HG03565 (cell line): ENCODE measurements around the gene PCDHGA11.
"Not testable (repeated sequence)": the region's sequence is repeated elsewhere in the genome, so short reads cannot be mapped to it uniquely, and the experiment has no call there.

Source experiments
- ATAC-seq: cut with Tn5 transposase; IDR thresholded peaks from one replicate; pipeline ENCODE4 v1.9.1; 2021; ENCODE audit warnings: mild to moderate bottlenecking, moderate library complexity; ENCODE audit not compliant: unreplicated experiment

Gene PCDHGA11

DNA sequence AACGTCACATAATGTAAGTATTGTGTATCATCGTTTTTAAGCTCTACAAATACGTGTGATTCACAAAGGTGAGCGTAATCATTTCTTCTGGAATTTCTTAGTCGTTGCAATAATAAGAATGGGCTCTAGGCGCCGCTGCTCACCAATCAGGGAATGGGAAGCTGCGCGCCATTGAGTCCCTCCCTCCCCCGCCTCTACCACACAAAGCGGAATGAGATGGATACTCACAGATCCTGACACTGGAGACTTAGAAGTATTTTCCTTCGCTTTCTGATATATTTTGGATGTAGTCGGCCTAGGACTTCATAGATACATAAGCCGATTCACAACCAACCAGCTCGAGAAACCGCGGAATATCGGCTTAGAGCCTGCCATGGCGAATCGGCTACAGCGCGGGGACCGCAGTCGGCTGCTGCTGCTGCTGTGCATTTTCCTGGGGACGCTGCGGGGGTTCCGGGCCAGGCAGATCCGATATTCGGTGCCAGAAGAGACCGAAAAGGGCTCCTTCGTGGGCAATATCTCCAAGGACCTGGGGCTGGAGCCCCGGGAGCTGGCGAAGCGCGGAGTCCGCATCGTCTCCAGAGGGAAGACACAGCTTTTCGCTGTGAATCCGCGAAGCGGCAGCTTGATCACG, at the start of gene PCDHGA11:
Gene PCDHGA11, plus strand, starts transcription at position 197 of the 634 bp plus-strand sequence. Its CDS starts 177 bp downstream, at position 374.
- ATAC-seq, result peak; percentile 38

DNA sequence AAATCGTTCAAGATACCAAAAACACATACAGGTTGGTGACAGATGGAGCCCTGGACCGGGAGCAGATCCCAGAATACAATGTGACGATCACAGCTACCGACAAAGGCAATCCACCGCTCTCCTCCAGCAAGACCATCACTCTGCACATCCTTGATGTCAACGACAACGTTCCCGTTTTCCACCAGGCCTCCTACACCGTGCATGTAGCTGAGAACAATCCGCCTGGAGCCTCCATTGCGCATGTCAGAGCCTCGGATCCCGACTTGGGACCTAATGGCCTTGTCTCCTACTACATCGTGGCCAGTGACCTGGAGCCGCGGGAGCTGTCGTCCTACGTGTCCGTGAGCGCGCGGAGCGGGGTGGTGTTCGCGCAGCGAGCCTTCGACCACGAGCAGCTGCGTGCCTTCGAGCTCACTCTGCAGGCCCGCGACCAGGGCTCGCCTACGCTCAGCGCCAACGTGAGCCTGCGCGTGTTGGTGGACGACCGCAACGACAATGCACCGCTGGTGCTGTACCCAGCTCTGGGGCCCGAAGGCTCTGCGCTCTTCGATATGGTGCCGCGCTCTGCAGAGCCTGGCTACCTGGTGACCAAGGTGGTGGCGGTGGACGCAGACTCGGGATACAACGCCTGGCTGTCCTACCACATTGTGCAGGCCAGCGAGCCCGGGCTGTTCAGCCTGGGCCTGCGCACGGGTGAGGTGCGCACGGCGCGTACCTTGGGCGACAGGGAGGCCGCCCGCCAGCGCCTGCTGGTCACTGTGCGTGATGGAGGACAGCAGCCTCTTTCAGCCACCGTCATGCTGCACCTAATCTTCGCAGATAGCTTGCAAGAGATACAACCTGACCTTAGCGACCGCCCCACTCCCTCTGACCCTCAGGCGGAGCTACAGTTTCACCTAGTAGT, 49.0 kb upstream of the PCDHGA11 start:
- no peak for ATAC-seq

DNA sequence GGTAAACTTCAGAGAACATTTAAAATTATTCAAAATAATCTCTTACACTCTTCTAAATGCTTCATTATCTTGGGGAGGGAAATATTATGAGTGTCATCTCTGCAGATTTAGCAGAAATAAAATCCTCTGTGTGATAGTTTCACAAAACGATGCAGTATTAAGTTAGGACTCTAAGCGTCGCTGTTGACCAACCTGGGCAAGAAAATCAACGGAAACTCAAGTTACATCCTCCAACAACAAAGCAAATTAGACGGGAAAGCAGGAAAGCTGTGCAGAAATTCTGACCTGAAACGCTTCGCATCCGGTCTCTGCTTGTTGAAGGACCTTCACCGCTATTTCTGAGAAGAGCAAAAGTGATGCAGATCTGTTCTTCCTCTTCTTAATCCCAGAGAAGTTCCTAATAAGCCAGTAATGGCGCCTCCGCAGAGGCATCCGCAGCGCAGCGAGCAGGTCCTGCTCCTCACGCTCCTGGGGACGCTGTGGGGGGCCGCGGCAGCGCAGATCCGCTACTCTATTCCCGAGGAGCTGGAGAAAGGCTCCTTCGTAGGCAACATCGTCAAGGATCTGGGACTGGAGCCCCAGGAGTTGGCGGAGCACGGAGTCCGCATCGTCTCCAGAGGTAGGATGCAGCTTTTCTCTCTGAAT, 47.1 kb upstream of the PCDHGA11 start, which contains the start of gene PCDHGA6:
Gene PCDHGA6, plus strand, starts transcription at position 219 of the 645 bp plus-strand sequence. Its CDS starts 193 bp downstream, at position 412.
- no peak for ATAC-seq

DNA sequence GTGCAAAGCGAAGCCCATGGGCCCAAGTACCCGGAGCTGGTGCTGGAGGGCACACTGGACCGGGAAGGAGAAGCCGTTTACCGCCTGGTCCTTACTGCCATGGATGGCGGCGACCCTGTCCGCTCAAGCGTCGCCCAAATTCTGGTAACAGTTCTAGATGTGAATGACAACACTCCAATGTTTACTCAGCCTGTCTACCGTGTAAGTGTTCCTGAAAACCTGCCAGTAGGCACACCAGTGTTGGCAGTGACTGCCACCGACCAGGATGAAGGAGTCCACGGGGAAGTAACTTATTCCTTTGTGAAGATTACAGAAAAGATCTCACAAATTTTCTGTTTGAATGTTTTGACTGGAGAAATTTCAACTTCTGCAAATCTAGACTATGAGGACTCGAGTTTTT, 46.2 kb upstream of the PCDHGA11 start:
- ATAC-seq, result no peak

DNA sequence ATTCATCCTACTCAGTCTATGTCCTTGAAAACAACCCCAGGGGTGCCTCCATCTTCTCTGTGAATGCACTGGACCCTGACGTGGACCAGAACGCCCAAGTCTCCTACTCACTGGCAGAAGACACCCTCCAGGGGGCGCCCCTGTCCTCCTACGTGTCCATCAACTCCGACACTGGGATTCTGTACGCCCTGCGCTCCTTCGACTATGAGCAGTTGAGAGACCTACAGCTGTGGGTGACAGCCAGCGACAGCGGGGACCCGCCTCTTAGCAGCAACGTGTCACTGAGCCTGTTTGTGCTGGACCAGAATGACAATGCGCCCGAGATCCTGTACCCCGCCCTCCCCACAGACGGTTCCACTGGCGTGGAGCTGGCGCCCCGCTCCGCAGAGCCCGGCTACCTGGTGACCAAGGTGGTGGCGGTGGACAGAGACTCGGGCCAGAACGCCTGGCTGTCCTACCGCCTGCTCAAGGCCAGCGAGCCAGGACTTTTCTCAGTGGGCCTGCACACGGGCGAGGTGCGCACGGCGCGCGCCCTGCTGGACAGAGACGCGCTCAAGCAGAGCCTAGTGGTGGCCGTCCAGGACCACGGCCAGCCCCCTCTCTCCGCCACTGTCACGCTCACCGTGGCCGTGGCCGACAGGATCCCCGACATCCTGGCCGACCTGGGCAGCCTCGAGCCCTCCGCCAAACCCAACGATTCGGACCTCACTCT, 45.3 kb upstream of the PCDHGA11 start:
- ATAC-seq, result not testable (repeated sequence)

DNA sequence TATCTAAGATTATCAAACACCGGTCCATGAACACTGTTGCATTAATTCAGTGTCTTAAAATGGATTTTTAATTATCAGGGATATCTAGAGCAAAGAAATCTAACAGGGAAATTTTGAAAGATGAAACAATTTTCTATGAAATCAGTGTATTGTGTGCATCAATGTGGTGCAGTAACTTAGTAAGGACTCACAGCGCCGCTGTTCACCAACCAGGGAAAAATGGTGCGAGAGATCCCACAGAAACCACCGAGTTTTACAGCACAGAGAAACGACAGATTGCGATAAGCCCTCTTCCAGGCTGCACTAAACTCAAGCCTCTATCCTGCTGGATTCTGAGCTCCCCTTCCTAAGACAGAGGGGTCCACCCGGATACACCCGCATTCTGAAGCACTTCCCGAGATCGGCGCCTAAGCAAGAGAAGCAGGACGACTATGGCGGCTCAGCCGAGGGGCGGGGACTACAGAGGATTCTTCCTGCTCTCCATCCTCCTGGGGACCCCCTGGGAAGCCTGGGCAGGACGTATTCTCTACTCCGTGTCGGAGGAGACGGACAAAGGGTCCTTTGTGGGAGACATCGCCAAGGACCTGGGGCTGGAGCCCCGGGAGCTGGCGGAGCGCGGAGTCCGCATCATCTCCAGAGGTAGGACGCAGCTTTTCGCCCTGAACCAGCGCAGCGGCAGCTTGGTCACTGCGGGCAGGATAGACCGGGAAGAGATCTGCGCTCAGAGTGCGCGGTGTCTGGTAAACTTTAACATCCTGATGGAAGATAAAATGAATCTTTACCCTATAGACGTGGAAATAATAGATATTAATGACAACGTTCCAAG, 38.2 kb upstream of the PCDHGA11 start, which contains the start of gene PCDHGA7:
Gene PCDHGA7, plus strand, starts transcription at position 274 of the 826 bp plus-strand sequence. Its CDS starts 158 bp downstream, at position 432.
- no peak for ATAC-seq

DNA sequence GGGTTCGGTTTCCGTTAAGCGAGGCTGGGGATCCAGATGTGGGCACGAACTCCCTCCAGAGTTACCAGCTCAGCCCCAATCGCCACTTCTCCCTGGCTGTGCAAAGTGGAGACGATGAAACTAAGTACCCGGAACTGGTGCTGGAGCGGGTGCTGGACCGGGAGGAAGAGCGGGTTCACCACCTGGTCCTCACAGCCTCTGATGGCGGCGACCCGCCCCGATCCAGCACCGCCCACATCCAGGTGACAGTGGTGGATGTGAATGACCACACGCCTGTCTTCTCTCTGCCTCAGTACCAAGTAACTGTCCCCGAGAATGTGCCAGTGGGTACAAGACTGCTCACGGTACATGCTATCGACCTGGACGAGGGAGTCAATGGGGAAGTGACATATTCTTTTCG, 37.5 kb upstream of the PCDHGA11 start:
- no peak for ATAC-seq

- no peak for ATAC-seq
Measured at GRCh38 chr5:141384471-141385267, 36.2 kb upstream of the PCDHGA11 start.

DNA sequence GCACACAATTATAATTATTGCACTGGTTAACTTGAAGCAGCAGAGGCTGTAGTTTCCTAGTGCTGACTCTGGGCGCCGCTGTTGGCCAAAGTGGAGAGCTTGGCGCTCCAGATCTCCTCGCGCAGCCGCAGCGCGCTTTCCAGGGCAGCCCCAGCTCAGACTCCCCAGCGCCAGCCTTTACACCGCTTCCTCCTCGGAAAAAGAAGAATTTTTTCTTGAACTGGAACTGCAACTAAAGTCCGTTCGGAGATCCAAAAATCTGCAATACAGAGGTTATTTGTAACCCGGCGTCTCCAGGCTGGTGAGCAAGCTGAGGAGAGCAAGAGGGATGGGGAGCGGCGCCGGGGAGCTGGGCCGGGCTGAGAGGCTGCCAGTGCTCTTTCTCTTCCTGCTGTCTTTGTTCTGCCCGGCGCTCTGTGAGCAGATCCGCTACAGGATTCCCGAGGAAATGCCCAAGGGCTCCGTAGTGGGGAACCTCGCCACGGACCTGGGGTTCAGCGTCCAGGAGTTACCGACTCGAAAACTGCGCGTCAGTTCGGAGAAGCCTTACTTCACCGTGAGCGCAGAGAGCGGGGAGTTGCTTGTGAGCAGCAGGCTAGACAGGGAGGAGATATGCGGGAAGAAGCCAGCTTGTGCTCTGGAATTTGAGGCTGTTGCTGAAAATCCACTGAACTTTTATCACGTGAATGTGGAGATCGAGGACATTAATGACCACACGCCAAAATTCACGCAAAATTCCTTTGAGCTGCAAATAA, 33.1 kb upstream of the PCDHGA11 start, which contains the start of gene PCDHGB4:
Gene PCDHGB4, plus strand, starts transcription at position 142 of the 755 bp plus-strand sequence. Its CDS starts 187 bp downstream, at position 329.
- not testable (repeated sequence) for ATAC-seq

GRCh38 chr5:141388661-141389060, 32.2 kb upstream of the PCDHGA11 start:
- no peak for ATAC-seq

- no peak for ATAC-seq
Measured at GRCh38 chr5:141389153-141390042, 31.5 kb upstream of the PCDHGA11 start.

DNA sequence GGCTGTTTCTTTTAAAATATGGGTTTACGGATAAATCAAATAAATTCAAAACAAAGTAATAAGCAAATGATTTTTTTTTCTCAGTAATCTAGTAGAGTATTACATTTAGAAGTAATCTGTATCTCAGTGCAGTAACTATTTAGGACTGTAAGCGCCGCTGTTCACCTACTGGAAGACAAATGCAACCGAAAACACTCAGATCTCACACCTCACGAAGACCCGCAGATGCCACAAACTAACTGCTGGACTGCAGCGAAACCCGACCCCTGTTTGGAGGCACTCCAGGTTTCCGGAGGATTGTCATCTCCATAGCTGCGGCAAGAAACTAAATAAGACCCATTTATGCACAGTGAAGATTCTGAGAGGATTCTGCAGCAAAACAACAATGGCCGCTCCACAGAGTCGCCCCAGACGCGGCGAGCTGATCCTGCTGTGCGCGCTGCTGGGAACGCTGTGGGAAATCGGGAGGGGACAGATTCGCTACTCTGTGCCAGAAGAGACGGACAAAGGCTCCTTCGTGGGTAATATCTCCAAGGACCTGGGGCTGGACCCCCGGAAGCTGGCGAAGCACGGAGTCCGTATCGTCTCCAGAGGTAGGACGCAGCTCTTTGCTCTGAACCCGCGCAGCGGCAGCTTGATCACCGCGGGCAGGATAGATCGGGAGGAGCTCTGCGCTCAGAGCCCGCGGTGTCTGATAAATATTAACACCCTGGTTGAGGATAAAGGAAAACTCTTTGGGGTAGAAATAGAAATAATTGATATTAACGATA, 28.2 kb upstream of the PCDHGA11 start, which contains the start of gene PCDHGA8:
Gene PCDHGA8, plus strand, starts transcription at position 205 of the 770 bp plus-strand sequence. Its CDS starts 181 bp downstream, at position 386.
- ATAC-seq, result no peak

- no peak for ATAC-seq
Measured at GRCh38 chr5:141393267-141393666, 27.6 kb upstream of the PCDHGA11 start.

DNA sequence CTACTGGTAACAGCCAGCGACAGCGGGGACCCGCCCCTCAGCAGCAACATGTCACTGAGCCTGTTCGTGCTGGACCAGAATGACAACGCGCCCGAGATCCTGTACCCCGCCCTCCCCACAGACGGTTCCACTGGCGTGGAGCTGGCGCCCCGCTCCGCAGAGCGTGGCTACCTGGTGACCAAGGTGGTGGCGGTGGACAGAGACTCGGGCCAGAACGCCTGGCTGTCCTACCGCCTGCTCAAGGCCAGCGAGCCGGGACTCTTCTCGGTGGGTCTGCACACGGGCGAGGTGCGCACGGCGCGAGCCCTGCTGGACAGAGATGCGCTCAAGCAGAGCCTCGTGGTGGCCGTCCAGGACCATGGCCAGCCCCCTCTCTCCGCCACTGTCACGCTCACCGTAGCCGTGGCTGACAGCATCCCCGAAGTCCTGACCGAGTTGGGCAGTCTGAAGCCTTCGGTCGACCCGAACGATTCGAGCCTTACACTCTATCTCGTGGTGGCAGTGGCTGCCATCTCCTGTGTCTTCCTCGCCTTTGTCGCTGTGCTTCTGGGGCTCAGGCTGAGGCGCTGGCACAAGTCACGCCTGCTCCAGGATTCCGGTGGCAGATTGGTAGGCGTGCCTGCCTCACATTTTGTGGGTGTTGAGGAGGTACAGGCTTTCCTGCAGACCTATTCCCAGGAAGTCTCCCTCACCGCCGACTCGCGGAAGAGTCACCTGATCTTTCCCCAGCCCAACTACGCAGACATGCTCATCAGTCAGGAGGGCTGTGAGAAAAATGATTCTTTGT, 26.3 kb upstream of the PCDHGA11 start:
- not testable (repeated sequence) for ATAC-seq

DNA sequence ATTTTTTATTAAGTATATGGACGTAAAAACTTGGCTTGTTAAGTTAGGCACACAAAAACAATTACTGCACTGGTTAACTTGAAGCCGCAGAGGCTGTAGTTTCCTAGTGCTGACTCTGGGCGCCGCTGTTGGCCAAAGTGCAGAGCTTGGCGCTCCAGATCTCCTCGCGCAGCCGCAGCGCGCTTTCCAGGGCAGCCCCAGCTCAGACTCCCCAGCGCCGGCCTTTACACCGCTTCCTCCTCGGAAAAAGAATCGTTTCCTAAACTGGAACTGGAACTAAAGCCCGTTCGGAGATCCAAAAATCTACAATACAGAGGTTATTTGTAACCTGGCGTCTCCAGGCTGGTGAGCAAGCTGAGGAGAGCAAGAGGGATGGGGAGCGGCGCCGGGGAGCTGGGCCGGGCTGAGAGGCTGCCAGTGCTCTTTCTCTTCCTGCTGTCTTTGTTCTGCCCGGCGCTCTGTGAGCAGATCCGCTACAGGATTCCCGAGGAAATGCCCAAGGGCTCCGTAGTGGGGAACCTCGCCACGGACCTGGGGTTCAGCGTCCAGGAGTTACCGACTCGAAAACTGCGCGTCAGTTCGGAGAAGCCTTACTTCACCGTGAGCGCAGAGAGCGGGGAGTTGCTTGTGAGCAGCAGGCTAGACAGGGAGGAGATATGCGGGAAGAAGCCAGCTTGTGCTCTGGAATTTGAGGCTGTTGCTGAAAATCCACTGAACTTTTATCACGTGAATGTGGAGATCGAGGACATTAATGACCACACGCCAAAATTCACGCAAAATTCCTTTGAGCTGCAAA, 22.9 kb upstream of the PCDHGA11 start, which contains the start of gene PCDHGB5:
Gene PCDHGB5, plus strand, starts transcription at position 192 of the 796 bp plus-strand sequence. Its CDS starts 181 bp downstream, at position 373.
- ATAC-seq, result peak; percentile 90
